ENCODE results near the gene ZNF750. TPM values are rescaled to one million over a fixed set of nuclear protein-coding genes. Genes with fewer than 3 reads are reported as not detected.

The ZNF750 gene
- polyA plus RNA-seq, 1 experiment = not detected

DNA sequence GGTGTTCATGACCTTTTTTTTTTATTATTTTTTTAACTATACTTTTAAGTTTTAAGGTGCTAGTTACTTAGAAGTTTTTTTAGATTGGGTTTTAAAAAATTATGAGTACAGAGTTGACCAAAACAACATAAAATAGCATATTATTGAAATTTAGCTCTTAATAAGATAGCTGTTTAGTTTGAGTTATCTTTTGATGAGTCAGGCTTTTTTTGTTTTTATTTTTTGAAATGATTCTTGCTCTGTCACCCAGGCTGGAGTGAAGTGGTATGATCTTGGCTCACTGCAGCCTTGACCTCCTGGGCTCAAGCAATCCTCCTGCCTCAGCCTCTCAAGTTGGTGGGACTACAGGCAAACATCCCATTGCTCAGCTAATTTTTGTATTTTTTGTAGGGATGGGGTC is 13.6 kb downstream of the ZNF750 start:
- Histone ChIP-seq H3K4me3 (ENCODE audit: low read depth, low read length) (no peak overlapping the region), H3K27me3 (ENCODE audit: control insufficient read depth, insufficient read depth, low read length) (no peaks in the 10 kb centered on the region), H3K9me3 (ENCODE audit: control insufficient read depth, insufficient read depth, low read length) (no peaks in the 10 kb centered on the region; the same call in 1 of the 2 replicates), H3K27ac (ENCODE audit: low read depth, low read length) (no peak overlapping the region)
- DNase-seq (ENCODE audit: low read depth, low spot score) = no peak
- ChIA-PET CTCF (no interaction called here), POLR2A (interaction anchor here (0.5 kb wide), 1 partner anchor 9 kb away, joined by 3 read pairs; no protein-coding TSS in a partner anchor)
- TF ChIP-seq, protein P1, sequence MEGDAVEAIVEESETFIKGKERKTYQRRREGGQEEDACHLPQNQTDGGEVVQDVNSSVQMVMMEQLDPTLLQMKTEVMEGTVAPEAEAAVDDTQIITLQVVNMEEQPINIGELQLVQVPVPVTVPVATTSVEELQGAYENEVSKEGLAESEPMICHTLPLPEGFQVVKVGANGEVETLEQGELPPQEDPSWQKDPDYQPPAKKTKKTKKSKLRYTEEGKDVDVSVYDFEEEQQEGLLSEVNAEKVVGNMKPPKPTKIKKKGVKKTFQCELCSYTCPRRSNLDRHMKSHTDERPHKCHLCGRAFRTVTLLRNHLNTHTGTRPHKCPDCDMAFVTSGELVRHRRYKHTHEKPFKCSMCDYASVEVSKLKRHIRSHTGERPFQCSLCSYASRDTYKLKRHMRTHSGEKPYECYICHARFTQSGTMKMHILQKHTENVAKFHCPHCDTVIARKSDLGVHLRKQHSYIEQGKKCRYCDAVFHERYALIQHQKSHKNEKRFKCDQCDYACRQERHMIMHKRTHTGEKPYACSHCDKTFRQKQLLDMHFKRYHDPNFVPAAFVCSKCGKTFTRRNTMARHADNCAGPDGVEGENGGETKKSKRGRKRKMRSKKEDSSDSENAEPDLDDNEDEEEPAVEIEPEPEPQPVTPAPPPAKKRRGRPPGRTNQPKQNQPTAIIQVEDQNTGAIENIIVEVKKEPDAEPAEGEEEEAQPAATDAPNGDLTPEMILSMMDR (IDR thresholded peaks at IDR 0.05; ENCODE audit: low read depth, low read length) = no peak

DNA sequence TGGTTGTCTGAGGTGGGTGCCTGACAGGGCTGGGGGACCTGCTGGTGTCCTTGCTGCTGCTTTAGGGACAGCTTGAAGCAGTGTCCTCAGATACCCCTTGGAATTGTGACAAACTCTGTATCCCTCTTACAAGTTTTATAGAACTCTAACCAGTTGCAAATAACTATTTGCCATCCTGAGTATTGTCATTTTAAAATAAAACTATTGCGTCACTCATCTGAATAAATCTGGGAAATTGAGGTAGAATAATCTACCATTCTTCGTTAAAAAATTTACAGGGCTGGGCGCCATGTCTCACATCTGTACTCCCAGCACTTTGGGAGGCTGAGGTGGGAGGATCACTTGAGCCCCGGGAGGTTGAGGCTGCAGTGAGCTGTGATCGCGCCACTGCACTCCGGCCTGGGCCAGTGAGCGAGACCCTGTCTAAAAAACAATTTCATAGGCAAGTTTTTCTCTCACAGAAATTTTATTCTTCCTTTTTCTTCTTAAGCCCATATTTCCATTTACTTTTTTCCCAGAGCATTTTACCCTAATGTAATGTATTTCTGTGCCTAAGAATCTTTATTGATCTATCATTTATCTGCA is 14.2 kb downstream of the ZNF750 start:
- ChIA-PET POLR2A (no interaction called here), CTCF (no interaction called here)
- TF ChIP-seq, protein P1 (IDR thresholded peaks at IDR 0.05; ENCODE audit: low read depth, low read length) = no peak

DNA sequence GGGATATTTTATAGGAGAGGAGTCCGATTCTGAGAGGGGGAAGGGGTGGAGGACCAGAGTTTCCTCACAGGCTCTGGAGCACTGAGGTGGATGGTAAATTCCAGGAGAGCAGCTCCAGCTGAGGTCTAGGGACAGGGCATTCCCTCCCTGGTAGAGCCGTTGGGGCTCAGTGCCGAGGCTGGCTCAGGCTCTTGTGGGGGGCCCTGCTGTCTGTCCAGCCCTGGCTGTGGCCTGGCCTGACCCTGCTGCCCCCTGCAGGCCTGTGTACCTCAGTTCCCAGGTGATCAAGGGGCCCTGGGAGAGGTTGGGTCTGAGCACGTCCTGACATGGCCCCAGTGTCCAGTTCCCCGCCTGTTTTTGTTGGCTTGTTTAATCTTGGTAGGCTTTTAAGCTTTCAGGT is 16.8 kb downstream of the ZNF750 start:
- TF ChIP-seq, protein P1 (IDR thresholded peaks at IDR 0.05; ENCODE audit: low read depth, low read length) = no peak
- Histone ChIP-seq H3K4me3 (ENCODE audit: low read depth, low read length) (no peak overlapping the region), H3K27me3 (ENCODE audit: control insufficient read depth, insufficient read depth, low read length) (no peaks in the 10 kb centered on the region), H3K27ac (ENCODE audit: low read depth, low read length) (no peak overlapping the region), H3K9me3 (ENCODE audit: control insufficient read depth, insufficient read depth, low read length) (peaks cover 13% of the 10 kb centered on the region)
- ChIA-PET CTCF (no interaction called here), POLR2A (no interaction called here)
- no peak for DNase-seq (ENCODE audit: low read depth, low spot score)

More for the DNA sequence above, 14.2 kb downstream of the ZNF750 start:
- Histone ChIP-seq H3K27ac (ENCODE audit: low read depth, low read length) (no peak overlapping the region), H3K27me3 (ENCODE audit: control insufficient read depth, insufficient read depth, low read length) (no peaks in the 10 kb centered on the region), H3K9me3 (ENCODE audit: control insufficient read depth, insufficient read depth, low read length) (peaks cover 3% of the 10 kb centered on the region; the same call in 1 of the 2 replicates), H3K4me3 (ENCODE audit: low read depth, low read length) (no peak overlapping the region)
- no peak for DNase-seq (ENCODE audit: low read depth, low spot score)

- Histone ChIP-seq H3K27me3 (ENCODE audit: control insufficient read depth, insufficient read depth, low read length) (no peaks in the 10 kb centered on the region), H3K27ac (ENCODE audit: low read depth, low read length) (no peak overlapping the region), H3K9me3 (ENCODE audit: control insufficient read depth, insufficient read depth, low read length) (peaks cover 13% of the 10 kb centered on the region), H3K4me3 (ENCODE audit: low read depth, low read length) (no peak overlapping the region)
- ChIA-PET POLR2A (no interaction called here), CTCF (no interaction called here)
- TF ChIP-seq, protein P1 (IDR thresholded peaks at IDR 0.05; ENCODE audit: low read depth, low read length) = no peak
- no peak for DNase-seq (ENCODE audit: low read depth, low spot score)
Measured at GRCh38 chr17:82822281-82822680, 17.5 kb downstream of the ZNF750 start.

DNA sequence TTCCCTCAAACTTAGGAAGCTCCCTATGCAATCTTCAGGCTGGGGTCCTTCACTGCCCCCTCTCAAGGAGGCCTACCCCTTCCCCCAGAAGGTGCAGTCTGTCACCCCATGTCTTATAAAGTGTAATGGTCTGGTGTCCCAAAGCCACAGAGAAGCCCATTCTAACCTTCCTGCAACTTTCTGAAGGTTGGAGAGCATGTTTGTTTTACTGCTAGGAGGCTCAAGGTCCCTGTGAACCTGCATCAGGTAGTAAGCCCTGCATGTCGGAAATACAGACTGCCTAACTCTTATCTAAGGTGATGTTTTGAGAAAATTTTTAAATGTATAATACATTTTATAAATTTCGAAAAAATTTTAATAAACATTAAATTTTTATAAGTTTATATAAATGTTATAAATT is 18.3 kb downstream of the ZNF750 start:
- H3K27ac ChIP-seq (ENCODE audit: low read depth, low read length) = no peak overlapping the region
- TF ChIP-seq, protein P1 (IDR thresholded peaks at IDR 0.05; ENCODE audit: low read depth, low read length) = no peak
- CTCF ChIA-PET = no interaction called here
- H3K9me3 ChIP-seq (ENCODE audit: control insufficient read depth, insufficient read depth, low read length) = peaks cover 13% of the 10 kb centered on the region
- no peaks in the 10 kb centered on the region for H3K27me3 ChIP-seq (ENCODE audit: control insufficient read depth, insufficient read depth, low read length)
- POLR2A ChIA-PET = no interaction called here
- no peak for DNase-seq (ENCODE audit: low read depth, low spot score)
- no peak overlapping the region for H3K4me3 ChIP-seq (ENCODE audit: low read depth, low read length)

Measured in AG04450 (cell line).